Neuronal stem cell (in vitro differentiated cells): ENCODE measurements around the gene EPHA7.

Experiments used
- DNase-seq: peaks from one replicate; pipeline ENCODE4 v3.0.0-alpha.2; 2013; ENCODE audit warnings: low spot score
- H2AFZ ChIP-seq: one replicate; pipeline ENCODE4 v1.6.1; 2013; ENCODE audit warnings: mild to moderate bottlenecking, low read length, inconsistent platforms
- H2AK5ac ChIP-seq: 2 replicates; pipeline ENCODE4 v1.6.1; 2013; ENCODE audit warnings: low read depth, mild to moderate bottlenecking, inconsistent platforms, low read length, moderate library complexity, mixed read lengths
- H2BK120ac ChIP-seq: 2 replicates; pipeline ENCODE4 v1.6.1; 2013; ENCODE audit warnings: low read depth, mild to moderate bottlenecking, inconsistent platforms, low read length, moderate library complexity, mixed read lengths
- H2BK12ac ChIP-seq: one replicate; pipeline ENCODE4 v1.6.1; 2013; ENCODE audit warnings: low read length, inconsistent platforms
- H2BK15ac ChIP-seq: 2 replicates; pipeline ENCODE4 v1.6.1; 2013; ENCODE audit warnings: mild to moderate bottlenecking, low read length, inconsistent platforms, mixed read lengths
- H2BK5ac ChIP-seq: one replicate; pipeline ENCODE4 v1.6.1; 2013; ENCODE audit warnings: inconsistent platforms, mild to moderate bottlenecking, low read length, moderate library complexity
- H3K14ac ChIP-seq: one replicate; pipeline ENCODE4 v1.6.1; 2013; ENCODE audit warnings: low read length, inconsistent platforms
- H3K18ac ChIP-seq: 2 replicates; pipeline ENCODE4 v1.6.1; 2013; ENCODE audit warnings: low read length, inconsistent platforms
- H3K23ac ChIP-seq: 2 replicates; pipeline ENCODE4 v1.6.1; 2013; ENCODE audit warnings: low read depth, mild to moderate bottlenecking, mixed read lengths, low read length, inconsistent platforms; ENCODE audit not compliant: poor library complexity
- H3K27ac ChIP-seq: replicated peaks from 3 replicates; pipeline ENCODE4 v1.5.1; 2013; ENCODE audit warnings: low read length, inconsistent platforms
- H3K27me3 ChIP-seq, 3 experiments: 2 replicates each; pipeline ENCODE4 v1.6.1; 2013; ENCODE audit warnings: low read length in 3 of 3, mild to moderate bottlenecking in 2 of 3, inconsistent platforms in 1 of 3, low read depth in 1 of 3, mixed read lengths in 1 of 3, moderate library complexity in 1 of 3; ENCODE audit not compliant: control insufficient read depth in 3 of 3, insufficient read depth in 3 of 3
- H3K36me3 ChIP-seq, 2 donors: replicated peaks in 1 of 2; 2 replicates each; pipeline ENCODE4 v1.6.1; 2013; ENCODE audit warnings: low read length in 2 of 2; ENCODE audit not compliant: control insufficient read depth in 2 of 2, insufficient read depth in 2 of 2
- H3K4ac ChIP-seq: 2 replicates; pipeline ENCODE4 v1.6.1; 2013; ENCODE audit warnings: inconsistent platforms, mild to moderate bottlenecking, low read length, moderate library complexity
- H3K4me1 ChIP-seq, 2 donors: 1 replicate in 1 of 2; 2 replicates in 1 of 2; pipeline ENCODE4 v1.6.1; 2013; ENCODE audit warnings: low read length in 2 of 2, low read depth in 1 of 2; ENCODE audit not compliant: control insufficient read depth in 2 of 2, insufficient read depth in 1 of 2
- H3K4me2 ChIP-seq: one replicate; pipeline ENCODE4 v1.6.1; 2013; ENCODE audit warnings: mild to moderate bottlenecking, low read length, inconsistent platforms; ENCODE audit not compliant: insufficient read depth, poor library complexity, severe bottlenecking
- H3K4me3 ChIP-seq, 2 donors: 2 replicates each; pipeline ENCODE4 v1.5.1; 2013; ENCODE audit warnings: low read length in 2 of 2, mild to moderate bottlenecking in 2 of 2, inconsistent platforms in 1 of 2, moderate library complexity in 1 of 2
- H3K79me1 ChIP-seq: one replicate; pipeline ENCODE4 v1.6.1; 2013; ENCODE audit warnings: low read depth, mild to moderate bottlenecking, inconsistent platforms, low read length, moderate library complexity
- H3K9ac ChIP-seq: one replicate; pipeline ENCODE4 v1.6.1; 2013; ENCODE audit warnings: mild to moderate bottlenecking, low read depth, low read length, inconsistent platforms; ENCODE audit not compliant: poor library complexity
- H3K9me3 ChIP-seq, 2 donors: replicated peaks in 1 of 2; 2 replicates each; pipeline versions ENCODE3 to v1.6.1; 2013; ENCODE audit warnings: low read length in 2 of 2, mild to moderate bottlenecking in 2 of 2, inconsistent platforms in 1 of 2, low read depth in 1 of 2, mixed read lengths in 1 of 2, moderate library complexity in 1 of 2; ENCODE audit not compliant: control insufficient read depth in 2 of 2, insufficient read depth in 1 of 2
- H4K8ac ChIP-seq: one replicate; pipeline ENCODE4 v1.6.1; 2013; ENCODE audit warnings: low read depth, mild to moderate bottlenecking, inconsistent platforms, low read length, moderate library complexity
- H4K91ac ChIP-seq: one replicate; pipeline ENCODE4 v1.6.1; 2013; ENCODE audit warnings: low read length, low read depth, mild to moderate bottlenecking, inconsistent platforms; ENCODE audit not compliant: poor library complexity
- WGBS, 2 donors: extraction: QIAGEN DNeasy Blood & Tissue Kit; methylation state at CpG; one replicate each; pipeline ENCODE4 v1.1.7; 2013; ENCODE audit warnings: missing lambda C conversion rate in 2 of 2, mixed read lengths in 1 of 2; ENCODE audit not compliant: insufficient read length in 2 of 2, insufficient replicate concordance in 1 of 2; ENCODE audit errors: extremely low coverage in 2 of 2; 5-methylcytosine and 5-hydroxymethylcytosine counted together

The EPHA7 gene

DNA sequence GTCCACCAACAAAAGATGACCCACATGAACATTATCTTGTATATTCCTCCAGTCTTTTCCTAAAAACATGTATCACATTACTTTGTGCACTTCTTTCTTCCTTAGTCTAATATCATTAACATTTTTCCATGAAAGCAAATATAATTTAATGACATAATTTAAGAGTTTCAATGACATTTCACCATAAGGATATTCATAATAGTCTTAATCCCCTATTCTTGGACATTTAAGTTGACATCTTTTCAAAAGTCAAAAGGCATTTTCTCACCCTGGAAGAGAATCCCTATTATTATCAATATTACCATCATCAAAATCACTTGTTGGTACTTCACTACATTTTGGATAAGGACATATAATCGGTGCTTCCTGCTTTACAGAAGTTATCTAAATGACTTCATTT is 31.3 kb downstream of the EPHA7 start:
- Histone ChIP-seq H3K9ac (no peak overlapping the region), H2AK5ac (no peak overlapping the region), H3K18ac (no peak overlapping the region), H3K4me2 (no peak overlapping the region), H4K91ac (no peak overlapping the region), H3K27ac (no peak overlapping the region), H4K8ac (no peak overlapping the region), H3K23ac (no peak overlapping the region), H2BK120ac (no peak overlapping the region), H3K9me3 (no peaks in the 10 kb centered on the region), H3K14ac (no peak overlapping the region), H3K36me3 (peaks cover 0 to 3% of the 10 kb centered on the region in 2 donors), H2BK15ac (no peak overlapping the region), H3K4me1 (no peaks in the 10 kb centered on the region), H2BK5ac (no peak overlapping the region), H3K27me3 (no peaks in the 10 kb centered on the region), H3K79me1 (no peaks in the 10 kb centered on the region), H2BK12ac (no peak overlapping the region), H3K4ac (no peak overlapping the region), H3K4me3 (no peak overlapping the region), H2AFZ (no peak overlapping the region)
- WGBS, 2 donors: no CpG with 5 or more reads among the region's 1 CpG
- DNase-seq: no peak

DNA sequence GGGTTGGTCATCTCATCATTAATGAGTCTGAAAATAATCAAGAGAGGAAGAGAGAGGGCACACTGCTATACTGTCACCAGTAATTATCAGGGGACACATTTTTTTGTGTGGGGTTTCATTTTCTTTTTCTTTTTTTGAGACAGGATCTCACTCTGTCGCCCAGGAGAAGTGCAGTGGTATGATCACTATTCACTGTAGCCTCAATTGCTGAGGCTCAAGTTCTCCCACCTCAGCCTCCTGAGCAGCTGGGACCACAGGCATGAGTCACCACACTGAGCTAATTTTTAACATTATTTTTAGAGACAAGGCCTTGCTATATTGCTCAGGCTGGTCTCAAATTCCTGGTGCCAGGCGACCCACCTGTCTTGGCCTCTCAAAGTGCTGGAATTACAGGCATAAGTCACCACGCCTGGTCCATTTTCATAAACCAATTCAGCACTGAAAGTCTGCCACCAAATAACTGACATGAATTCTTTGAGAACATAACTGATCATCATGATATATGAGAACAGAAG is 43.3 kb downstream of the EPHA7 start:
- no peak overlapping the region for H3K9ac ChIP-seq
- no peak overlapping the region for H2BK15ac ChIP-seq
- H3K4me3 ChIP-seq: no peak overlapping the region
- no peak overlapping the region for H4K8ac ChIP-seq
- no peak overlapping the region for H3K4me2 ChIP-seq
- H3K36me3 ChIP-seq: no peaks in the 10 kb centered on the region
- no peak overlapping the region for H2AK5ac ChIP-seq
- no peak overlapping the region for H2BK5ac ChIP-seq
- H3K4ac ChIP-seq: no peak overlapping the region
- WGBS, 2 donors: no CpG with 5 or more reads among the region's 3 CpGs
- H2BK120ac ChIP-seq: no peak overlapping the region
- DNase-seq: no peak
- H3K18ac ChIP-seq: no peak overlapping the region
- no peaks in the 10 kb centered on the region for H3K9me3 ChIP-seq
- no peak overlapping the region for H3K14ac ChIP-seq
- H3K27me3 ChIP-seq: no peaks in the 10 kb centered on the region
- H2AFZ ChIP-seq: no peak overlapping the region
- no peak overlapping the region for H4K91ac ChIP-seq
- H3K4me1 ChIP-seq: no peaks in the 10 kb centered on the region
- no peak overlapping the region for H3K23ac ChIP-seq
- H3K79me1 ChIP-seq: no peaks in the 10 kb centered on the region
- H2BK12ac ChIP-seq: no peak overlapping the region
- no peak overlapping the region for H3K27ac ChIP-seq

DNA sequence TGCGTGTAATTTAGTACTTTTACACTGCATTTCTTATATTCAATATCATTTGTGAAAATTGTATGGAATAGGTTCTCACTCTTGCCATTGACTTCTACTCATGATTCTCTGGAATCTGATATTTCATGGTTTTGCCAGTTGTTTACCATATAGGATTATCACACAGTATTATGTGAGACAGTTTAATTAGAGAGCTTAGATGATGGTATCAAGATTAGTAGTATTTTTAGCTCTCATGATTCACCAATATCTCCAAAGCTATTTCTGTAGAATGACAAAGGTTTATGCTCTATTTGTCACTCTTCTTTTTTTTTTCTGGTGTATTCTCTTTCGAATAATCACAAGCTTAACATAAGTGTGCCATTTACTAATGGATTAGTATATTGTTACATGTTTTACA is 45.9 kb downstream of the EPHA7 start:
- Histone ChIP-seq H2BK12ac (no peak overlapping the region), H3K9ac (no peak overlapping the region), H3K4me1 (no peaks in the 10 kb centered on the region), H3K27ac (no peak overlapping the region), H3K36me3 (no peaks in the 10 kb centered on the region), H3K27me3 (no peaks in the 10 kb centered on the region), H3K18ac (no peak overlapping the region), H3K4me2 (no peak overlapping the region), H4K8ac (no peak overlapping the region), H3K4me3 (no peak overlapping the region), H2BK15ac (no peak overlapping the region), H3K9me3 (no peaks in the 10 kb centered on the region), H3K23ac (no peak overlapping the region), H3K79me1 (no peaks in the 10 kb centered on the region), H2AK5ac (no peak overlapping the region), H2AFZ (no peak overlapping the region), H3K14ac (no peak overlapping the region), H2BK5ac (no peak overlapping the region), H4K91ac (no peak overlapping the region), H2BK120ac (no peak overlapping the region), H3K4ac (no peak overlapping the region)
- no peak for DNase-seq
- no CpG with 5 or more reads among the region's 2 CpGs for whole genome bisulfite sequencing, 2 donors

DNA sequence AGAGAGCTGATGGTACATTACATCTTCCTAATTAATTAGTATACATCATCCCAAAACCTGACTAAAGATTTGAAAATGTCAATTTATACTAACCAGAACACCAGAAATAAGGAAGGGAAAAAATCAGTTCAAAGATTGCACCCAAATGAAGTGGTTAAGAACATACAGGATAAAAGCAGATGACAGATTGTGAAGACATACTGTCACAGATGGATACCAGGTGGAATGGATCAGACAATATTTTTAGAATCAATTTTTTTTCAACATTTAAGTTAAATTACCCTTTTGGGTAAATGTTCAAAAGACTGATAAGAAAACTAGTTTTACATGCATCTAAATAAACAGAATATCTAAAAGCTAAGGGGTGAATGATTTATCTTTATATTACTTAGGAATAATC is 47.6 kb downstream of the EPHA7 start:
- Histone ChIP-seq H3K36me3 (no peaks in the 10 kb centered on the region), H3K9me3 (no peaks in the 10 kb centered on the region), H2BK15ac (no peak overlapping the region), H2BK5ac (no peak overlapping the region), H3K79me1 (no peaks in the 10 kb centered on the region), H3K23ac (no peak overlapping the region), H2BK12ac (no peak overlapping the region), H3K4me3 (no peak overlapping the region), H3K4me1 (no peaks in the 10 kb centered on the region), H2AFZ (no peak overlapping the region), H3K4ac (no peak overlapping the region), H3K4me2 (no peak overlapping the region), H3K14ac (no peak overlapping the region), H2AK5ac (no peak overlapping the region), H3K18ac (no peak overlapping the region), H4K8ac (no peak overlapping the region), H3K27ac (no peak overlapping the region), H3K27me3 (no peaks in the 10 kb centered on the region), H3K9ac (no peak overlapping the region), H4K91ac (no peak overlapping the region), H2BK120ac (no peak overlapping the region)
- no peak for DNase-seq
